Sigmoid colon (tissue), 4 donors: ENCODE measurements around the gene BOD1.

Source experiments
- EP300 ChIP-seq, 4 donors: sonication (generic); formaldehyde crosslinking; IDR thresholded peaks; one replicate each; pipeline ENCODE4 v1.6.1; 2017; ENCODE audit warnings: antibody characterized with exemption in 4 of 4
- POLR2AphosphoS5 ChIP-seq, 4 donors: sonication (generic); formaldehyde crosslinking; IDR thresholded peaks; one replicate each; pipeline ENCODE4 v1.6.1; 2017; ENCODE audit warnings: antibody characterized with exemption in 4 of 4
- TF ChIP-seq, protein P1 (sequence below), 4 experiments: fragments of 450-650 bp in 3 of 4; fragments of 200-600 bp in 1 of 4; IDR thresholded peaks; one replicate each; pipeline ENCODE4 v1.5.1; 2016 to 2019; ENCODE audit warnings: antibody characterized with exemption in 4 of 4, mild to moderate bottlenecking in 3 of 4, moderate library complexity in 2 of 4

DNA sequence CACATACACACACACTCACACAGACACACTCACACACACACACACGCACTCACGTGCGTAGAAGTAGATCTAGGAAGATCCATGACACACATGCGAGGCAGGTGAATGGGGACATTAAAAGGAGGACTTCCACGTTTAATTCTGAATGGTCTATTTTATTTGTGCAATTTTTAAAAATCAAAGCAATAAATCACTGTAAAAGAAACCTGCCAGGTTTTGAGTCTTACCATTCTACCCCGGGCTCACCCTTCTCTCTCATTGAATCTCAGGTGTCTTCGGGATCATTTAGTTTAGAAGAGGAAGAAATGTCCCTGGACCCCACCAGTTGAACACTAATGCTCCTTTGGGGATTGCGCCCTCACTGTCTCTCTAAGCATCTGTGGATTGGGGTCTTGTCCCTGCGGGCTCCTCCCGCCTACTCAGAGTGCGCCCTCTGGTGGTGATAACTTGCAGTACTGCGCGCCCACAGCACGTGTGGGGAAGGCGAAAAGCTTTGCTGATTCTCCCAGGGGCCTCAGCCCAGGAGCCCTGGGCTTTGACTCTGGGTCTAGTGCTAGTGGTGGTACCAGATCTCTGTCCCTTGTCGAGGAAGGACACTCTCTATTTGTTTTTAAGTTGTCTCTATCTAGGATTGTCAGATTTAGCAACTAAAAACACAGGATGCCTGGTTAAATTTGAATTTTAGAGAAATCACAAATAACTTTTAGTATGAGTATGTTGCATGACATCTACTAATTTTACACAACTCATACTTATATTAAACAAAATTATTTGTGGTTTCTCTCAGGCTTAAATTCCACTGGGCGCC lies 34.8 kb downstream of the BOD1 start:
- TF ChIP-seq, protein P1, sequence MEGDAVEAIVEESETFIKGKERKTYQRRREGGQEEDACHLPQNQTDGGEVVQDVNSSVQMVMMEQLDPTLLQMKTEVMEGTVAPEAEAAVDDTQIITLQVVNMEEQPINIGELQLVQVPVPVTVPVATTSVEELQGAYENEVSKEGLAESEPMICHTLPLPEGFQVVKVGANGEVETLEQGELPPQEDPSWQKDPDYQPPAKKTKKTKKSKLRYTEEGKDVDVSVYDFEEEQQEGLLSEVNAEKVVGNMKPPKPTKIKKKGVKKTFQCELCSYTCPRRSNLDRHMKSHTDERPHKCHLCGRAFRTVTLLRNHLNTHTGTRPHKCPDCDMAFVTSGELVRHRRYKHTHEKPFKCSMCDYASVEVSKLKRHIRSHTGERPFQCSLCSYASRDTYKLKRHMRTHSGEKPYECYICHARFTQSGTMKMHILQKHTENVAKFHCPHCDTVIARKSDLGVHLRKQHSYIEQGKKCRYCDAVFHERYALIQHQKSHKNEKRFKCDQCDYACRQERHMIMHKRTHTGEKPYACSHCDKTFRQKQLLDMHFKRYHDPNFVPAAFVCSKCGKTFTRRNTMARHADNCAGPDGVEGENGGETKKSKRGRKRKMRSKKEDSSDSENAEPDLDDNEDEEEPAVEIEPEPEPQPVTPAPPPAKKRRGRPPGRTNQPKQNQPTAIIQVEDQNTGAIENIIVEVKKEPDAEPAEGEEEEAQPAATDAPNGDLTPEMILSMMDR (IDR thresholded peaks at IDR 0.05): peak in 3 of 4 experiments; percentile 27 to 43 (median 39)
- TF ChIP-seq EP300 (IDR thresholded peaks at IDR 0.05) (no peak), POLR2AphosphoS5 (IDR thresholded peaks at IDR 0.05) (no peak)
